GM12874 (cell line): ENCODE data around the gene SNX19.

Source experiments
- TF ChIP-seq, protein P1 (sequence below): IDR thresholded peaks from 2 replicates; pipeline ENCODE4 v1.5.1; 2011; ENCODE audit warnings: low read depth, mild to moderate bottlenecking, control low read depth, low read length, moderate library complexity; ENCODE audit not compliant: insufficient read depth

The SNX19 gene

GRCh38 chr11:130850185-130850944 lies 65.9 kb downstream of the SNX19 start:
- TF ChIP-seq, protein P1, sequence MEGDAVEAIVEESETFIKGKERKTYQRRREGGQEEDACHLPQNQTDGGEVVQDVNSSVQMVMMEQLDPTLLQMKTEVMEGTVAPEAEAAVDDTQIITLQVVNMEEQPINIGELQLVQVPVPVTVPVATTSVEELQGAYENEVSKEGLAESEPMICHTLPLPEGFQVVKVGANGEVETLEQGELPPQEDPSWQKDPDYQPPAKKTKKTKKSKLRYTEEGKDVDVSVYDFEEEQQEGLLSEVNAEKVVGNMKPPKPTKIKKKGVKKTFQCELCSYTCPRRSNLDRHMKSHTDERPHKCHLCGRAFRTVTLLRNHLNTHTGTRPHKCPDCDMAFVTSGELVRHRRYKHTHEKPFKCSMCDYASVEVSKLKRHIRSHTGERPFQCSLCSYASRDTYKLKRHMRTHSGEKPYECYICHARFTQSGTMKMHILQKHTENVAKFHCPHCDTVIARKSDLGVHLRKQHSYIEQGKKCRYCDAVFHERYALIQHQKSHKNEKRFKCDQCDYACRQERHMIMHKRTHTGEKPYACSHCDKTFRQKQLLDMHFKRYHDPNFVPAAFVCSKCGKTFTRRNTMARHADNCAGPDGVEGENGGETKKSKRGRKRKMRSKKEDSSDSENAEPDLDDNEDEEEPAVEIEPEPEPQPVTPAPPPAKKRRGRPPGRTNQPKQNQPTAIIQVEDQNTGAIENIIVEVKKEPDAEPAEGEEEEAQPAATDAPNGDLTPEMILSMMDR = no peak

DNA sequence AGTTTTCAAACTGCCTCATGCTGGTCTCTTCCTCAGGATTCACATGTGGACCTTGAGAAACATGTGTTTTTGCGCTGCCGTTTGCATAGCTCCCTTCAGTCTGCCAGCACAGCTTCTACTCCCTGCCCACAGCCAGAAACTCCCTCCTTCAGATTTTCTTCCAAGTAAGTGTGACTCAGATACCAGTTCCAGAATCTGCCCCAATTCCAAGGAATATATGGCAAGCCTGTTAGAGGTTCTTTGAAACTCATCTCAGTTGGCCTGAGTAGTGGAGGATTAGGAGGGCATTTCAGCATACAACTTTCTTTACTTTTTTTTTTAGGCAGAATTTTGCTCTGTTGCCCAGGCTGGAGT lies 67.1 kb downstream of the SNX19 start:
- TF ChIP-seq, protein P1 = no peak

- TF ChIP-seq, protein P1 = no peak
Observed at GRCh38 chr11:130848361-130849214, 67.7 kb downstream of the SNX19 start.

DNA sequence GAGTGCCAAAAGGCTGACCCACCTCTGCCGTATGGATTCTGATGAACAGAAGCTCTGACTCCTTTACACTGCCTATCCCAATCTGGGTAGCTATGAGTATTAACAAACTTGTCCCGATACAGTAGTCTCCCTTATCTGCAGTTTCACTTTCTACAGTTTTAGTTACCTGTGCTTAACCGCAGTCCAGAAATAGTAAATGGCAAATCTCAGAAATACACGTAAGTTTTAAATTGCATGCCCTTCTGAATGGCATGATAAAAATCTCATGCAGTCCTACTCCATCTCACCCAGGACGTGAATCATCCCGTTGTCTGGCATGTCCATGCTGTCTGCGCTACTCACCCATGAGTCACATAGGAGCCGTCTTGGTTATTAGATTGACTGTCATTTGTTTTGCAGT lies 68.8 kb downstream of the SNX19 start:
- TF ChIP-seq, protein P1 = no peak

GRCh38 chr11:130846606-130847005 lies 69.7 kb downstream of the SNX19 start:
- TF ChIP-seq, protein P1 = no peak

DNA sequence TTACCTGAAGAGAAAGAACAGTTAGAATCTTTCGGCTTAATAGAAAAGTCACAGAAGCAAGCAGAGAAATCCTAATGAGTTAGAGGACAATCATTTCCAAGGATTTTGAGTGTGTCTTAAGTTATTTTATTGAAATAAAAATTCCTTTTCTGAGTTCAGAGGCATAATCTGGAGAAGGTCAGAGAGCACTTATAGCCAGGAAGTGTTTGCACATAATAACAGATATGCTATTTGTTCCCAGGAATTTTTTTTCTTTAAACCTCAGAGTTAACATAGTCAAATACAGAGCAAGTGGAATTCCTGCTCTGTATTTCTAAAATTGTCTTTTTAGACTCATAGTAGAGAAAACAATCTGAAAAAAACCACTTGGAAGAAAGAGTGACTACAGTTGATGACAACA lies 74.3 kb downstream of the SNX19 start:
- TF ChIP-seq, protein P1 = no peak

DNA sequence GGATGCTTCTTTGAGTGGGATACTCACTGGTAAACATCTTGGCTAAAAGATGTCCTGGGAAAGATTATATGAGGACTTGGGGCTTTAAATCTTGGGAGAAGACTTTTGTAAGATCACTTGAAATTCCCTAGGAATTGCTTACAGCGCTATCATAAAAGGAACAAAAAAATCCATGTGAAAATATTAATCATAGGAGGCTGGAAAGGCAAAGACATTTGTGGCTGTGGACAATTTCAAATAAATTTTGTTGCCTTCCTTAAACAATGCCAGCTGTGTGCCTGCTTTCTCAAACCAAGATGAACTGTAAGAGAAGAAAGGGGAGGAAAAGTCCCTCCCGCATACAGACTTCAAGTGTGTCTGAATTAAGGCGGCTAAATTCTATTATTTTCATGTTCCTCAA lies 75.6 kb downstream of the SNX19 start:
- TF ChIP-seq, protein P1 = no peak
